Mucosa of gallbladder (tissue), 1 donor: ENCODE results near the gene OR3A3. TPM values are rescaled to one million over a fixed set of nuclear protein-coding genes. Genes with fewer than 3 reads are reported as not detected.
"Not testable (repeated sequence)": the region's sequence is repeated elsewhere in the genome, so short reads cannot be mapped to it uniquely, and the experiment has no call there.

Experiments
- DNase-seq: peaks from one replicate; pipeline ENCODE4 v3.0.0-alpha.2; 2020; ENCODE audit warnings: low spot score
- total RNA-seq: library from RNA; stranded (reverse); gene quantifications from one replicate; pipeline ENCODE4 v1.2.1, GENCODE V29; 2021
- donor health status: DM: no; HTN: no; CAD: no.

OR3A3 gene
- not detected for total RNA-seq

- DNase-seq = no peak
These were observed at the start of gene OR3A3 for GRCh38 chr17:3411070-3411469. Gene OR3A3 (plus strand): TSS chr17:3411370.

- not testable (repeated sequence) for DNase-seq
These were observed 40.0 kb upstream of the OR3A3 start for GRCh38 chr17:3371167-3371566.

GRCh38 chr17:3378321-3378720 is 32.8 kb upstream of the OR3A3 start:
- no peak for DNase-seq

- DNase-seq = no peak
These were observed 29.2 kb upstream of the OR3A3 start for GRCh38 chr17:3381957-3382356.

GRCh38 chr17:3385869-3386816 is 25.0 kb upstream of the OR3A3 start, which contains the start of gene OR3A2:
Gene OR3A2 (minus strand): TSS chr17:3386308.
- no peak for DNase-seq

- DNase-seq = no peak
These were observed 21.4 kb upstream of the OR3A3 start for GRCh38 chr17:3389791-3390190.

- DNase-seq = not testable (repeated sequence)
These were observed 13.4 kb upstream of the OR3A3 start for GRCh38 chr17:3397801-3398200.

- DNase-seq = no peak
These were observed 12.9 kb upstream of the OR3A3 start, which contains the start of gene OR1E1 for GRCh38 chr17:3398310-3398709. Gene OR1E1 (minus strand): TSS chr17:3398410. CDS start chr17:3398410, 0 bp downstream.

- no peak for DNase-seq
These were observed 11.1 kb upstream of the OR3A3 start for GRCh38 chr17:3400055-3400454.

- no peak for DNase-seq
These were observed 9.4 kb upstream of the OR3A3 start for GRCh38 chr17:3401786-3402185.

GRCh38 chr17:3403856-3404255 is 7.3 kb upstream of the OR3A3 start:
- not testable (repeated sequence) for DNase-seq

- DNase-seq = not testable (repeated sequence)
These were observed 1.0 kb downstream of the OR3A3 start for GRCh38 chr17:3412216-3412615.

GRCh38 chr17:3415610-3416009 is 4.4 kb downstream of the OR3A3 start:
- no peak for DNase-seq

- DNase-seq = no peak
These were observed 7.1 kb downstream of the OR3A3 start for GRCh38 chr17:3418222-3418621.

GRCh38 chr17:3433215-3433614 is 22.0 kb downstream of the OR3A3 start:
- DNase-seq = peak; percentile 15

GRCh38 chr17:3433741-3434140 is 22.6 kb downstream of the OR3A3 start, which contains the start of gene OR1E2:
Gene OR1E2 (minus strand): TSS chr17:3433841. CDS start chr17:3433841, 0 bp downstream.
- no peak for DNase-seq

- DNase-seq = no peak
These were observed 27.2 kb downstream of the OR3A3 start for GRCh38 chr17:3438368-3438767.

GRCh38 chr17:3440451-3440850 is 29.3 kb downstream of the OR3A3 start:
- DNase-seq = no peak

- no peak for DNase-seq
These were observed 36.5 kb downstream of the OR3A3 start for GRCh38 chr17:3447625-3448024.

- no peak for DNase-seq
These were observed 37.0 kb downstream of the OR3A3 start for GRCh38 chr17:3448059-3448665.

GRCh38 chr17:3466355-3466754 is 55.2 kb downstream of the OR3A3 start:
- DNase-seq = not testable (repeated sequence)

GRCh38 chr17:3469529-3469928 is 58.4 kb downstream of the OR3A3 start:
- DNase-seq = no peak

GRCh38 chr17:3471599-3471998 is 60.4 kb downstream of the OR3A3 start, which contains the start of gene SPATA22:
Gene SPATA22 (minus strand): TSS chr17:3471819. CDS start chr17:3469325, 2,494 bp downstream.
- no peak for DNase-seq
